HepG2 (cell line): ENCODE data around the gene FYB2. TPM values are rescaled to one million over a fixed set of nuclear protein-coding genes. Genes with fewer than 3 reads are reported as not detected.

Source experiments
- ATF7 ChIP-seq, 2 experiments: fragments of 450-650 bp in 1 of 2; sonication (generic) in 1 of 2; formaldehyde crosslinking in 1 of 2; IDR thresholded peaks; 2 replicates each; pipeline versions ENCODE4 v1.4.0 to v1.6.1; 2016 to 2020; ENCODE audit warnings: antibody characterized with exemption in 1 of 2, mild to moderate bottlenecking in 1 of 2, missing genetic modification reagents in 1 of 2
- HNRNPH1 ChIP-seq: fragments of 200-400 bp; formaldehyde crosslinking; optimal IDR thresholded peaks from 2 replicates; pipeline ENCODE3; 2017; ENCODE audit warnings: mild to moderate bottlenecking, low read depth, low read length
- HOXA3 ChIP-seq: sonication (generic); formaldehyde crosslinking; IDR thresholded peaks from 2 replicates; pipeline ENCODE4 v1.5.0; 2020; ENCODE audit warnings: missing genetic modification reagents
- JUNB ChIP-seq: sonication (generic); formaldehyde crosslinking; IDR thresholded peaks from 2 replicates; pipeline ENCODE4 v1.8.0; 2022; ENCODE audit warnings: missing genetic modification reagents, mild to moderate bottlenecking, borderline replicate concordance
- MAF1 ChIP-seq: sonication (generic); formaldehyde crosslinking; IDR thresholded peaks from 2 replicates; pipeline ENCODE4 v1.5.0; 2020; ENCODE audit warnings: missing genetic modification reagents, borderline replicate concordance
- MXD3 ChIP-seq: IDR thresholded peaks from 2 replicates; pipeline ENCODE4 v1.6.1; 2016; ENCODE audit warnings: mild to moderate bottlenecking, missing biosample characterization, missing genetic modification reagents
- NAIF1 ChIP-seq: sonication (generic); formaldehyde crosslinking; IDR thresholded peaks from 2 replicates; pipeline ENCODE4 v1.5.0; 2020; ENCODE audit warnings: mild to moderate bottlenecking, missing genetic modification reagents, borderline replicate concordance
- NFKBIZ ChIP-seq: IDR thresholded peaks from 2 replicates; pipeline ENCODE4 v1.6.1; 2018; ENCODE audit warnings: missing genetic modification reagents, missing compliant biosample characterization
- NR2C2 ChIP-seq: sonication (generic); formaldehyde crosslinking; IDR thresholded peaks from 2 replicates; pipeline ENCODE4 v1.4.0; 2020; ENCODE audit warnings: missing genetic modification reagents, mild to moderate bottlenecking, moderate library complexity, borderline replicate concordance
- POGZ ChIP-seq: sonication (generic); formaldehyde crosslinking; IDR thresholded peaks from 2 replicates; pipeline ENCODE4 v1.4.0; 2020; ENCODE audit warnings: mild to moderate bottlenecking, missing genetic modification reagents
- POLR2G ChIP-seq: fragments of 200-400 bp; formaldehyde crosslinking; IDR thresholded peaks from 2 replicates; pipeline ENCODE4 v1.6.1; 2018; ENCODE audit warnings: mild to moderate bottlenecking, low read depth, low read length, moderate library complexity
- REPIN1 ChIP-seq: sonication (generic); formaldehyde crosslinking; IDR thresholded peaks from 2 replicates; pipeline ENCODE4 v1.8.0; 2022; ENCODE audit warnings: missing genetic modification reagents, low read depth, mild to moderate bottlenecking, borderline replicate concordance
- SOX6 ChIP-seq, 2 experiments: fragments of 450-650 bp in 1 of 2; sonication (generic) in 1 of 2; formaldehyde crosslinking in 1 of 2; IDR thresholded peaks; 2 replicates each; pipeline versions ENCODE4 v1.4.0 to v1.6.1; 2017 to 2020; ENCODE audit warnings: antibody characterized with exemption in 1 of 2, mild to moderate bottlenecking in 1 of 2, missing genetic modification reagents in 1 of 2
- ZFP36L1 ChIP-seq: sonication (generic); formaldehyde crosslinking; IDR thresholded peaks from 2 replicates; pipeline ENCODE4 v1.8.0; 2022; ENCODE audit warnings: mild to moderate bottlenecking, missing genetic modification reagents, moderate library complexity
- ZNF124 ChIP-seq: sonication (generic); formaldehyde crosslinking; IDR thresholded peaks from 2 replicates; pipeline ENCODE4 v1.4.0; 2020; ENCODE audit warnings: missing genetic modification reagents
- ZNF382 ChIP-seq: sonication (generic); formaldehyde crosslinking; IDR thresholded peaks from 2 replicates; pipeline ENCODE4 v1.5.0; 2020; ENCODE audit warnings: missing genetic modification reagents, mild to moderate bottlenecking, borderline replicate concordance
- polyA plus RNA-seq, 8 experiments: library from polyadenylated mRNA; depleted of rRNA in 3 of 8; stranded (reverse) in 7 of 8; unstranded in 1 of 8; fragments of >200 nt; fragmentation: Illumina TruSeq in 4 of 8; extraction: Trizol in 4 of 8; gene quantifications; 2 replicates each; pipeline versions ENCODE4 v1.2.1 to v1.2.3, GENCODE V29; 2011 to 2016; ENCODE audit warnings: low read depth in 4 of 8, missing spikeins in 1 of 8, mixed read lengths in 1 of 8; ENCODE audit not compliant: insufficient read depth in 1 of 8
- total RNA-seq, 5 experiments: library from RNA; depleted of rRNA; stranded (reverse); fragments of >200 nt; fragmentation: Illumina TruSeq; extraction: Trizol; gene quantifications; 2 replicates each; pipeline ENCODE4 v1.2.3, GENCODE V29; 2016; ENCODE audit warnings: low read depth in 1 of 5
- TF ChIP-seq, protein P1 (sequence below): sonication (generic); formaldehyde crosslinking; conservative IDR thresholded peaks from 2 replicates; pipeline ENCODE4 v1.4.0; 2020; ENCODE audit warnings: missing genetic modification reagents
- TF ChIP-seq, protein P2 (sequence below), 2 experiments: fragments of 450-650 bp in 1 of 2; sonication (generic) in 1 of 2; formaldehyde crosslinking; IDR thresholded peaks; 2 replicates each; pipeline versions ENCODE4 v1.5.0 to v1.8.0; 2020 to 2022; ENCODE audit warnings: mild to moderate bottlenecking in 1 of 2, missing genetic modification reagents in 1 of 2
- TF ChIP-seq, protein P3 (sequence below): sonication (generic); formaldehyde crosslinking; IDR thresholded peaks from 2 replicates; pipeline ENCODE4 v1.4.0; 2020; ENCODE audit warnings: missing genetic modification reagents
- TF ChIP-seq, protein P4 (sequence below): sonication (generic); formaldehyde crosslinking; IDR thresholded peaks from 2 replicates; pipeline ENCODE4 v1.4.0; 2020; ENCODE audit warnings: mild to moderate bottlenecking, missing genetic modification reagents, borderline replicate concordance

The FYB2 gene
- total and polyA plus RNA-seq, 2 of the 13 experiments (the other 11 are each of a cell fraction or from before 2014, with no cell fraction given) = 1.2 to 2.7 TPM

- peak; percentile 38; the same call in 1 of the 2 replicates for TF ChIP-seq HOXA3 (CRISPR knock-in tag)
- no peak for TF ChIP-seq HNRNPH1
- no peak for TF ChIP-seq NAIF1 (CRISPR knock-in tag)
- TF ChIP-seq MAF1 = no peak
- TF ChIP-seq ZNF124 (CRISPR knock-in tag) = no peak
- no peak for TF ChIP-seq ZFP36L1 (CRISPR knock-in tag)
- no peak for TF ChIP-seq MXD3 (CRISPR knock-in tag)
- TF ChIP-seq, protein P1, sequence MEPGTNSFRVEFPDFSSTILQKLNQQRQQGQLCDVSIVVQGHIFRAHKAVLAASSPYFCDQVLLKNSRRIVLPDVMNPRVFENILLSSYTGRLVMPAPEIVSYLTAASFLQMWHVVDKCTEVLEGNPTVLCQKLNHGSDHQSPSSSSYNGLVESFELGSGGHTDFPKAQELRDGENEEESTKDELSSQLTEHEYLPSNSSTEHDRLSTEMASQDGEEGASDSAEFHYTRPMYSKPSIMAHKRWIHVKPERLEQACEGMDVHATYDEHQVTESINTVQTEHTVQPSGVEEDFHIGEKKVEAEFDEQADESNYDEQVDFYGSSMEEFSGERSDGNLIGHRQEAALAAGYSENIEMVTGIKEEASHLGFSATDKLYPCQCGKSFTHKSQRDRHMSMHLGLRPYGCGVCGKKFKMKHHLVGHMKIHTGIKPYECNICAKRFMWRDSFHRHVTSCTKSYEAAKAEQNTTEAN (CRISPR knock-in tag) = no peak
- no peak for TF ChIP-seq JUNB (CRISPR knock-in tag)
- TF ChIP-seq NR2C2 (CRISPR knock-in tag) = peak; percentile 41; the same call in 1 of the 2 replicates
- TF ChIP-seq ATF7 (IDR thresholded peaks at IDR 0.05) = peak; percentile 56; the same call in 1 of the 2 replicates
- 0 out of 2 replicates have a peak, but pooled peaks have one; percentile 38 for TF ChIP-seq ATF7 (CRISPR knock-in tag; IDR thresholded peaks at IDR 0.05)
- TF ChIP-seq REPIN1 (CRISPR knock-in tag) = peak; percentile 42; the same call in 1 of the 2 replicates
- TF ChIP-seq, protein P2, sequence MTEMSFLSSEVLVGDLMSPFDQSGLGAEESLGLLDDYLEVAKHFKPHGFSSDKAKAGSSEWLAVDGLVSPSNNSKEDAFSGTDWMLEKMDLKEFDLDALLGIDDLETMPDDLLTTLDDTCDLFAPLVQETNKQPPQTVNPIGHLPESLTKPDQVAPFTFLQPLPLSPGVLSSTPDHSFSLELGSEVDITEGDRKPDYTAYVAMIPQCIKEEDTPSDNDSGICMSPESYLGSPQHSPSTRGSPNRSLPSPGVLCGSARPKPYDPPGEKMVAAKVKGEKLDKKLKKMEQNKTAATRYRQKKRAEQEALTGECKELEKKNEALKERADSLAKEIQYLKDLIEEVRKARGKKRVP (CRISPR knock-in tag; IDR thresholded peaks at IDR 0.05) = peak in 1 of 2 experiments; percentile 97; a peak in 2 of 4 replicates
- TF ChIP-seq SOX6 (IDR thresholded peaks at IDR 0.05) = no peak
- peak; percentile 62 for TF ChIP-seq SOX6 (CRISPR knock-in tag; IDR thresholded peaks at IDR 0.05)
- TF ChIP-seq, protein P3, sequence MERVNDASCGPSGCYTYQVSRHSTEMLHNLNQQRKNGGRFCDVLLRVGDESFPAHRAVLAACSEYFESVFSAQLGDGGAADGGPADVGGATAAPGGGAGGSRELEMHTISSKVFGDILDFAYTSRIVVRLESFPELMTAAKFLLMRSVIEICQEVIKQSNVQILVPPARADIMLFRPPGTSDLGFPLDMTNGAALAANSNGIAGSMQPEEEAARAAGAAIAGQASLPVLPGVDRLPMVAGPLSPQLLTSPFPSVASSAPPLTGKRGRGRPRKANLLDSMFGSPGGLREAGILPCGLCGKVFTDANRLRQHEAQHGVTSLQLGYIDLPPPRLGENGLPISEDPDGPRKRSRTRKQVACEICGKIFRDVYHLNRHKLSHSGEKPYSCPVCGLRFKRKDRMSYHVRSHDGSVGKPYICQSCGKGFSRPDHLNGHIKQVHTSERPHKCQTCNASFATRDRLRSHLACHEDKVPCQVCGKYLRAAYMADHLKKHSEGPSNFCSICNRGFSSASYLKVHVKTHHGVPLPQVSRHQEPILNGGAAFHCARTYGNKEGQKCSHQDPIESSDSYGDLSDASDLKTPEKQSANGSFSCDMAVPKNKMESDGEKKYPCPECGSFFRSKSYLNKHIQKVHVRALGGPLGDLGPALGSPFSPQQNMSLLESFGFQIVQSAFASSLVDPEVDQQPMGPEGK (CRISPR knock-in tag) = 0 out of 2 replicates have a peak, but pooled peaks have one; percentile 11
- no peak for TF ChIP-seq NFKBIZ (CRISPR knock-in tag)
- TF ChIP-seq, protein P4, sequence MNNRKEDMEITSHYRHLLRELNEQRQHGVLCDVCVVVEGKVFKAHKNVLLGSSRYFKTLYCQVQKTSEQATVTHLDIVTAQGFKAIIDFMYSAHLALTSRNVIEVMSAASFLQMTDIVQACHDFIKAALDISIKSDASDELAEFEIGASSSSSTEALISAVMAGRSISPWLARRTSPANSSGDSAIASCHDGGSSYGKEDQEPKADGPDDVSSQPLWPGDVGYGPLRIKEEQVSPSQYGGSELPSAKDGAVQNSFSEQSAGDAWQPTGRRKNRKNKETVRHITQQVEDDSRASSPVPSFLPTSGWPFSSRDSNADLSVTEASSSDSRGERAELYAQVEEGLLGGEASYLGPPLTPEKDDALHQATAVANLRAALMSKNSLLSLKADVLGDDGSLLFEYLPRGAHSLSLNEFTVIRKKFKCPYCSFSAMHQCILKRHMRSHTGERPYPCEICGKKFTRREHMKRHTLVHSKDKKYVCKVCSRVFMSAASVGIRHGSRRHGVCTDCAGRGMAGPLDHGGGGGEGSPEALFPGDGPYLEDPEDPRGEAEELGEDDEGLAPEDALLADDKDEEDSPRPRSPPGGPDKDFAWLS = no peak
- TF ChIP-seq ZNF382 (CRISPR knock-in tag) = no peak
- TF ChIP-seq POGZ = peak; percentile 70
- TF ChIP-seq POLR2G = peak; percentile 50; the same call in 1 of the 2 replicates
Measured at GRCh38 chr1:56780128-56780750, 39.0 kb downstream of the FYB2 start (continued).
